Prostate gland (tissue), 2 donors: Measurements from ENCODE around the gene C9.

ENCODE experiments used
- POLR2AphosphoS5 ChIP-seq: sonication (generic); formaldehyde crosslinking; IDR thresholded peaks from one replicate; pipeline ENCODE4 v1.6.1; 2017; ENCODE audit warnings: antibody characterized with exemption
- TF ChIP-seq, protein P1 (sequence below), 4 experiments: fragments of 200-600 bp in 2 of 4; fragments of 450-650 bp in 2 of 4; sonication (generic) in 2 of 4; IDR thresholded peaks; 1 replicate in 3 of 4; 2 replicates in 1 of 4; pipeline ENCODE4 v1.5.1; 2016 to 2019; ENCODE audit warnings: antibody characterized with exemption in 4 of 4, mild to moderate bottlenecking in 2 of 4, moderate library complexity in 2 of 4

DNA sequence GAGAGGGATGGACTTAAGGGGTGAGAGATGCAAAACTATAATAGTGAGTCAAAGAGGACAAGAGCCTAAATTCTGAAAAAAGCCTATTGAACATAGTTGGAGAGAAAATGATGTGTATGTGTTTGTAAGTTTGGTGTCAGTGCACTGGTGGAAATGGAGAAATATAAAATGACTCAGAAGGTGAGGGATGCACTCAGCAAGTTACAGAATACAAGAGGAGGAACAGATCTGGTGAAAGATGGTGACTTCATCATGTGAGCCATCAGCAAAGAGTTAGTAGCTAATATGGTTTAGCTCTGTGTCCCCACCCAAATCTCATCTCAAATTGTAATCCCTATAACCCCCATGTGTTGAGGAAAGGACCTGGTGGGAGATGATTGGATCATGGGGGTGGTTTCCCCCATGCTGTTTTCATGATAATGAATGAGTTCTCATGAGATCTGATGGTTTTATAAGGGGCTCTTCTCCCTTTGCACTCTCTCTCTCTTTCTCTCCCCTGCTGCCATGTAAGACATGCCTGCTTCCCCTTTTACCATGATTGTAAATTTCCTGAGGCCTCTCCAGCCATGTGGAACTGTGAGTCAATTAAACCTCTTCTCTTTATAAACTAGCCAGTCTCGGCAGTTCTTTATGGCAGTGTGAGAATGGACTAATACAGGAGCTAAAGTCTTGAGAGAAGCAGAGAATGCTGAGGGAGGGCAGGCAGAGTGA lies 114.6 kb downstream of the C9 start:
- TF ChIP-seq, protein P1, sequence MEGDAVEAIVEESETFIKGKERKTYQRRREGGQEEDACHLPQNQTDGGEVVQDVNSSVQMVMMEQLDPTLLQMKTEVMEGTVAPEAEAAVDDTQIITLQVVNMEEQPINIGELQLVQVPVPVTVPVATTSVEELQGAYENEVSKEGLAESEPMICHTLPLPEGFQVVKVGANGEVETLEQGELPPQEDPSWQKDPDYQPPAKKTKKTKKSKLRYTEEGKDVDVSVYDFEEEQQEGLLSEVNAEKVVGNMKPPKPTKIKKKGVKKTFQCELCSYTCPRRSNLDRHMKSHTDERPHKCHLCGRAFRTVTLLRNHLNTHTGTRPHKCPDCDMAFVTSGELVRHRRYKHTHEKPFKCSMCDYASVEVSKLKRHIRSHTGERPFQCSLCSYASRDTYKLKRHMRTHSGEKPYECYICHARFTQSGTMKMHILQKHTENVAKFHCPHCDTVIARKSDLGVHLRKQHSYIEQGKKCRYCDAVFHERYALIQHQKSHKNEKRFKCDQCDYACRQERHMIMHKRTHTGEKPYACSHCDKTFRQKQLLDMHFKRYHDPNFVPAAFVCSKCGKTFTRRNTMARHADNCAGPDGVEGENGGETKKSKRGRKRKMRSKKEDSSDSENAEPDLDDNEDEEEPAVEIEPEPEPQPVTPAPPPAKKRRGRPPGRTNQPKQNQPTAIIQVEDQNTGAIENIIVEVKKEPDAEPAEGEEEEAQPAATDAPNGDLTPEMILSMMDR (IDR thresholded peaks at IDR 0.05): no peak
- TF ChIP-seq POLR2AphosphoS5: no peak
